Neuron (in vitro differentiated cells): ENCODE data around the gene C3orf80.
"Not testable (repeated sequence)": the region's sequence is repeated elsewhere in the genome, so short reads cannot be mapped to it uniquely, and the experiment has no call there.

Experiments
- H2AFZ ChIP-seq: one replicate; pipeline ENCODE4 v1.6.1; 2013; ENCODE audit warnings: low read depth, mild to moderate bottlenecking, inconsistent platforms, low read length, moderate library complexity
- H3K27me3 ChIP-seq: one replicate; pipeline ENCODE4 v1.6.1; 2013; ENCODE audit warnings: low read length; ENCODE audit not compliant: insufficient read depth
- H3K36me3 ChIP-seq: one replicate; pipeline ENCODE4 v1.6.1; 2013; ENCODE audit warnings: low read length; ENCODE audit not compliant: insufficient read depth
- H3K4me1 ChIP-seq: one replicate; pipeline ENCODE4 v1.6.1; 2013; ENCODE audit warnings: low read length; ENCODE audit not compliant: insufficient read depth
- H3K4me3 ChIP-seq: 2 replicates; pipeline ENCODE4 v1.5.1; 2013; ENCODE audit warnings: mild to moderate bottlenecking, low read length, moderate library complexity
- H3K9me3 ChIP-seq: one replicate; pipeline ENCODE4 v1.6.1; 2013; ENCODE audit warnings: low read length

C3orf80 gene

GRCh38 chr3:160225176-160226025 lies at the start of gene C3orf80:
Gene C3orf80 (plus strand): TSS chr3:160225422. CDS start chr3:160225636, 214 bp downstream.
- Histone ChIP-seq H3K36me3 (no peaks in the 10 kb centered on the region), H3K27me3 (peaks cover 50% of the 10 kb centered on the region)

GRCh38 chr3:160176923-160177322 lies 48.3 kb upstream of the C3orf80 start:
- H3K27me3 ChIP-seq: peaks cover 4% of the 10 kb centered on the region
- no peaks in the 10 kb centered on the region for H3K36me3 ChIP-seq
- H3K4me3 ChIP-seq: no peak overlapping the region
- H2AFZ ChIP-seq: no peak overlapping the region
- H3K4me1 ChIP-seq: no peaks in the 10 kb centered on the region
- no peaks in the 10 kb centered on the region for H3K9me3 ChIP-seq

More at GRCh38 chr3:160225176-160226025, at the start of gene C3orf80:
- peaks cover 13% of the 10 kb centered on the region for H3K4me1 ChIP-seq
- peak within 1 kb of the TSS; percentile 94 for H2AFZ ChIP-seq
- H3K4me3 ChIP-seq: peak within 1 kb of the TSS; percentile 55
- no peaks in the 10 kb centered on the region for H3K9me3 ChIP-seq

- not testable (repeated sequence) for H3K36me3 ChIP-seq, H3K4me3 ChIP-seq, H2AFZ ChIP-seq, H3K27me3 ChIP-seq, H3K4me1 ChIP-seq, H3K9me3 ChIP-seq
Observed at GRCh38 chr3:160178661-160179060, 46.6 kb upstream of the C3orf80 start.

DNA sequence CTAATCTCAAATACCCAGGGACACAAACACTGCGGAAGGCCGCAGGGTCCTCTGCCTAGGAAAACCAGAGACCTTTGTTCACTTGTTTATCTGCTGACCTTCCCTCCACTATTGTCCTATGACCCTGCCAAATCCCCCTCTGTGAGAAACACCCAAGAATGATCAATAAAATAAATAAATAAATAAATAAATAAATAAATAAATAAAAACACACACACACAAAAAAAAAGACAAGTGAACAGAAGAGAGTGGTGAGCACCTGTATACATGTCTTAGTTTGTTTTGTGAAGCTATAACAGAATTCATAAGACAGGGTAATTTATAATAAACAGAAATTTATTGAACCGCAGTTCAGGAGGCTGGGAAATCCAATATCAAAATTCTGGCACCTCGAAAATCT lies 45.8 kb upstream of the C3orf80 start:
- H3K4me1 ChIP-seq, H3K27me3 ChIP-seq, H3K4me3 ChIP-seq, H3K36me3 ChIP-seq, H3K9me3 ChIP-seq, H2AFZ ChIP-seq: not testable (repeated sequence)

GRCh38 chr3:160179906-160180305 lies 45.3 kb upstream of the C3orf80 start:
- Histone ChIP-seq H3K4me1 (no peaks in the 10 kb centered on the region), H3K4me3 (no peak overlapping the region), H2AFZ (no peak overlapping the region), H3K9me3 (no peaks in the 10 kb centered on the region), H3K36me3 (no peaks in the 10 kb centered on the region), H3K27me3 (peaks cover 4% of the 10 kb centered on the region)

- Histone ChIP-seq H2AFZ (no peak overlapping the region), H3K36me3 (no peaks in the 10 kb centered on the region), H3K9me3 (no peaks in the 10 kb centered on the region), H3K4me1 (no peaks in the 10 kb centered on the region), H3K27me3 (peaks cover 4% of the 10 kb centered on the region), H3K4me3 (no peak overlapping the region)
Observed at GRCh38 chr3:160180581-160181216, 44.5 kb upstream of the C3orf80 start.

DNA sequence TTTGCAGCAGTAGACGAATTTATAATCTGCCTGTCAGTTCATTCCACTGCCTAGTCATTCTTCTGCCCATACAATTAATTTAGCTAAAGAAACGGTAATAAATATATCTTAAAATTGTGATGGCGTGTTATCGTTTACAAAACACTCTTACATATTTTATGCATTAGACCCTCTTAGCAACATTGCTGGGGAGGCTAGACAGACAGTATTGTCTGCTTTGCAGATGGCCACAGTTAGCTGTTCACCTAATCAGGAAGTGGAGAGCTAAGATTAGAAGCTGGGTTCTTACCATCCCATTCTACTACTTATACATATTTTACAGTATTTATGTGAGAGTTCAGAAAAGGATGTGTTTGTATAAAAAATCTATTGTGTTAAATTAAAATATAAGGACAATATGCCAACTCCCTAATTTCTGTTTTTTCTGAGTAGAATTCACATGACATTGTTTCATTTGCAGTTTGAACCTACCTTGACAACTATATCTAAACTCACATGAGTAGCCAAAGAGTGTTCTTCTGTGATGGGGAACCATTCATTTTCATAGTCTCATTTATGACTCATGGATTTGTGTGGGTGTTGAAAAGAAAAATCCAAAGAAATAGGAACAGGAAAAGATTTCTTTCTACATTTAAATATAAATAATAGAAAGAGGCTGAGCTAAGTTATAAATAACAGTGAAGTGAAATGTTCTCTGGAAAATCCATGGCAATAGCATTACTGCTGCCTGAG lies 41.7 kb upstream of the C3orf80 start:
- H3K36me3 ChIP-seq: no peaks in the 10 kb centered on the region
- H3K4me1 ChIP-seq: no peaks in the 10 kb centered on the region
- H3K9me3 ChIP-seq: no peaks in the 10 kb centered on the region
- no peak overlapping the region for H3K4me3 ChIP-seq
- no peak overlapping the region for H2AFZ ChIP-seq
- H3K27me3 ChIP-seq: peaks cover 4% of the 10 kb centered on the region

GRCh38 chr3:160184655-160185054 lies 40.6 kb upstream of the C3orf80 start:
- Histone ChIP-seq H3K27me3 (peaks cover 4% of the 10 kb centered on the region), H3K4me1 (no peaks in the 10 kb centered on the region), H2AFZ (no peak overlapping the region), H3K36me3 (no peaks in the 10 kb centered on the region), H3K9me3 (no peaks in the 10 kb centered on the region), H3K4me3 (no peak overlapping the region)

- Histone ChIP-seq H3K9me3 (no peaks in the 10 kb centered on the region), H2AFZ (no peak overlapping the region), H3K4me3 (no peak overlapping the region), H3K4me1 (no peaks in the 10 kb centered on the region), H3K36me3 (no peaks in the 10 kb centered on the region), H3K27me3 (peaks cover under 1% of the 10 kb centered on the region)
Observed at GRCh38 chr3:160185751-160186150, 39.5 kb upstream of the C3orf80 start.

- H2AFZ ChIP-seq: no peak overlapping the region
- H3K4me1 ChIP-seq: no peaks in the 10 kb centered on the region
- H3K36me3 ChIP-seq: no peaks in the 10 kb centered on the region
- no peaks in the 10 kb centered on the region for H3K9me3 ChIP-seq
- H3K4me3 ChIP-seq: no peak overlapping the region
- no peaks in the 10 kb centered on the region for H3K27me3 ChIP-seq
Observed at GRCh38 chr3:160187288-160187687, 37.9 kb upstream of the C3orf80 start.

GRCh38 chr3:160192310-160193029 lies 32.8 kb upstream of the C3orf80 start:
- no peak overlapping the region for H2AFZ ChIP-seq
- H3K27me3 ChIP-seq: peaks cover 2% of the 10 kb centered on the region
- H3K4me1 ChIP-seq: no peaks in the 10 kb centered on the region
- H3K36me3 ChIP-seq: no peaks in the 10 kb centered on the region
- no peaks in the 10 kb centered on the region for H3K9me3 ChIP-seq
- no peak overlapping the region for H3K4me3 ChIP-seq

GRCh38 chr3:160193644-160194192 lies 31.5 kb upstream of the C3orf80 start:
- Histone ChIP-seq H2AFZ (no peak overlapping the region), H3K27me3 (peaks cover 2% of the 10 kb centered on the region), H3K4me3 (no peak overlapping the region), H3K9me3 (no peaks in the 10 kb centered on the region), H3K4me1 (no peaks in the 10 kb centered on the region), H3K36me3 (no peaks in the 10 kb centered on the region)
